ENCODE measurements around the gene ITPR3. TPM values are rescaled to one million over a fixed set of nuclear protein-coding genes. Genes with fewer than 3 reads are reported as not detected.
A peak's percentile ranks its signal among the peaks of the same experiment; 100 is the strongest.

Gene ITPR3
- total RNA-seq, 4 donors from 2014 or later = 105 to 262 (median 124) TPM

GRCh38 chr6:33696076-33696475, 75.0 kb downstream of the ITPR3 start:
- in situ Hi-C loops (cut with MboI; ENCODE audit: low pct_ligation_motif_present in 1 of 4, low pct_unique_long_range_greater_than_20kb in 1 of 4, low sequenced_read_pairs in 3 of 4) = no loop called here
- H3K27ac ChIP-seq = peak overlapping the region in 2 of 4 donors; percentile 44 to 55
- TF ChIP-seq POLR2AphosphoS5 (IDR thresholded peaks at IDR 0.05) (no peak), EP300 (IDR thresholded peaks at IDR 0.05; ENCODE audit: low read depth) (no peak), POLR2A (IDR thresholded peaks at IDR 0.05) (no peak), CTCF (IDR thresholded peaks at IDR 0.05) (no peak)
- H3K36me3 ChIP-seq = peaks cover 0 to 11% (median 0%) of the 10 kb centered on the region in 4 donors
- H3K4me3 ChIP-seq = no peak overlapping the region
- 89% methylated on average over 10 of the region's 10 CpGs; no CpG with 5 or more reads in 1 of the 2 donors for whole genome bisulfite sequencing, 2 donors (ENCODE audit: low coverage in 1 of 2)
- H3K27me3 ChIP-seq = no peaks in the 10 kb centered on the region
- no peak for DNase-seq
- intact Hi-C loops (cut with DNase I; ENCODE audit: low total_unique reads) = no loop called here
- no peaks in the 10 kb centered on the region for H3K9me3 ChIP-seq
- peaks cover 0 to 30% (median 0%) of the 10 kb centered on the region in 4 donors for H3K4me1 ChIP-seq

- H3K4me3 ChIP-seq = no peak overlapping the region
- peaks cover 0 to 7% (median 0%) of the 10 kb centered on the region in 4 donors for H3K36me3 ChIP-seq
- DNase-seq = no peak
- no peaks in the 10 kb centered on the region for H3K27me3 ChIP-seq
- 44 to 47% methylated on average over 3 to 15 of the region's 15 CpGs for WGBS, 2 donors (ENCODE audit: low coverage in 1 of 2)
- TF ChIP-seq EP300 (IDR thresholded peaks at IDR 0.05; ENCODE audit: low read depth) = no peak
- TF ChIP-seq POLR2AphosphoS5 (IDR thresholded peaks at IDR 0.05) = no peak
- TF ChIP-seq CTCF (IDR thresholded peaks at IDR 0.05) = no peak
- no peak for TF ChIP-seq POLR2A (IDR thresholded peaks at IDR 0.05)
- peaks cover 0 to 30% (median 0%) of the 10 kb centered on the region in 4 donors for H3K4me1 ChIP-seq
- in situ Hi-C loops (cut with MboI; ENCODE audit: low pct_ligation_motif_present in 1 of 4, low pct_unique_long_range_greater_than_20kb in 1 of 4, low sequenced_read_pairs in 3 of 4) = no loop called here
- intact Hi-C loops (cut with DNase I; ENCODE audit: low total_unique reads) = no loop called here
- H3K9me3 ChIP-seq = no peaks in the 10 kb centered on the region
- peak overlapping the region; percentile 10 to 55 (median 44) for H3K27ac ChIP-seq
Measured at GRCh38 chr6:33696548-33697518, 75.7 kb downstream of the ITPR3 start.

GRCh38 chr6:33697845-33698244, 76.7 kb downstream of the ITPR3 start:
- Histone ChIP-seq H3K4me1 (peaks cover 0 to 25% (median 0%) of the 10 kb centered on the region in 4 donors), H3K36me3 (peaks cover 0 to 7% (median 0%) of the 10 kb centered on the region in 4 donors), H3K4me3 (no peak overlapping the region), H3K9me3 (no peaks in the 10 kb centered on the region), H3K27me3 (no peaks in the 10 kb centered on the region), H3K27ac (peak overlapping the region in 1 of 4 donors; percentile 44)
- intact Hi-C loops (cut with DNase I; ENCODE audit: low total_unique reads) = no loop called here
- WGBS, 2 donors (ENCODE audit: low coverage in 1 of 2) = 97 to 100% methylated on average over 1 to 10 of the region's 10 CpGs
- TF ChIP-seq CTCF (IDR thresholded peaks at IDR 0.05) (no peak), POLR2A (IDR thresholded peaks at IDR 0.05) (no peak), EP300 (IDR thresholded peaks at IDR 0.05; ENCODE audit: low read depth) (no peak)
- in situ Hi-C loops (cut with MboI; ENCODE audit: low pct_ligation_motif_present in 1 of 4, low pct_unique_long_range_greater_than_20kb in 1 of 4, low sequenced_read_pairs in 3 of 4) = no loop called here
- DNase-seq = no peak

- Histone ChIP-seq H3K9me3 (no peaks in the 10 kb centered on the region), H3K27me3 (no peaks in the 10 kb centered on the region), H3K36me3 (peaks cover 0 to 7% (median 0%) of the 10 kb centered on the region in 4 donors), H3K27ac (no peak overlapping the region), H3K4me1 (peaks cover 0 to 19% (median 0%) of the 10 kb centered on the region in 4 donors), H3K4me3 (no peak overlapping the region)
- in situ Hi-C loops (cut with MboI; ENCODE audit: low pct_ligation_motif_present in 1 of 4, low pct_unique_long_range_greater_than_20kb in 1 of 4, low sequenced_read_pairs in 3 of 4) (no loop called here), intact Hi-C loops (cut with DNase I; ENCODE audit: low total_unique reads) (no loop called here)
- no peak for TF ChIP-seq POLR2AphosphoS5 (IDR thresholded peaks at IDR 0.05)
- no peak for TF ChIP-seq EP300 (IDR thresholded peaks at IDR 0.05; ENCODE audit: low read depth)
- TF ChIP-seq POLR2A (IDR thresholded peaks at IDR 0.05) = no peak
- no peak for TF ChIP-seq CTCF (IDR thresholded peaks at IDR 0.05)
- WGBS, 2 donors (ENCODE audit: low coverage in 1 of 2) = 83% methylated on average over 7 to 10 of the region's 10 CpGs
- no peak for DNase-seq
Measured at GRCh38 chr6:33698494-33698893, 77.4 kb downstream of the ITPR3 start.

All from transverse colon (tissue), 4 donors.